HEK293 (cell line): ENCODE data around the gene SLAMF8.

ENCODE experiments used
- HIC1 ChIP-seq: fragments of 450-650 bp; formaldehyde crosslinking; IDR thresholded peaks from 2 replicates; pipeline ENCODE4 v1.5.1; 2016; ENCODE audit warnings: missing biosample characterization, missing genetic modification characterization
- HOXC10 ChIP-seq: sonication (generic); formaldehyde crosslinking; IDR thresholded peaks from 2 replicates; pipeline ENCODE4 v1.8.1; 2023; ENCODE audit warnings: mild to moderate bottlenecking, missing genetic modification reagents
- RBAK ChIP-seq: fragments of 450-650 bp; formaldehyde crosslinking; IDR thresholded peaks from 2 replicates; pipeline ENCODE4 v1.5.1; 2016; ENCODE audit warnings: missing biosample characterization, missing genetic modification characterization
- ZFHX2 ChIP-seq: fragments of 450-650 bp; formaldehyde crosslinking; conservative IDR thresholded peaks from 2 replicates; pipeline ENCODE4 v1.5.1; 2016; ENCODE audit warnings: missing biosample characterization, missing genetic modification characterization
- ZFP37 ChIP-seq: fragments of 450-650 bp; formaldehyde crosslinking; IDR thresholded peaks from 2 replicates; pipeline ENCODE4 v1.5.1; 2016; ENCODE audit warnings: missing biosample characterization, missing genetic modification characterization
- ZFP41 ChIP-seq: fragments of 450-650 bp; formaldehyde crosslinking; IDR thresholded peaks from 2 replicates; pipeline ENCODE4 v1.5.1; 2016; ENCODE audit warnings: missing biosample characterization, missing genetic modification characterization, borderline replicate concordance
- ZNF121 ChIP-seq: fragments of 450-650 bp; formaldehyde crosslinking; IDR thresholded peaks from 2 replicates; pipeline ENCODE4 v1.5.1; 2016; ENCODE audit warnings: missing biosample characterization, missing genetic modification characterization
- ZNF223 ChIP-seq: fragments of 450-650 bp; formaldehyde crosslinking; IDR thresholded peaks from 2 replicates; pipeline ENCODE4 v1.5.1; 2016; ENCODE audit warnings: missing biosample characterization, missing genetic modification characterization
- ZNF324 ChIP-seq: fragments of 450-650 bp; formaldehyde crosslinking; IDR thresholded peaks from 2 replicates; pipeline ENCODE4 v1.5.1; 2016; ENCODE audit warnings: missing biosample characterization, missing genetic modification characterization
- ZNF391 ChIP-seq: fragments of 450-650 bp; formaldehyde crosslinking; IDR thresholded peaks from 2 replicates; pipeline ENCODE4 v1.5.1; 2016; ENCODE audit warnings: low read depth, missing biosample characterization, missing genetic modification characterization, borderline replicate concordance
- ZNF398 ChIP-seq: fragments of 450-650 bp; formaldehyde crosslinking; IDR thresholded peaks from 2 replicates; pipeline ENCODE4 v1.5.1; 2017; ENCODE audit warnings: missing biosample characterization, missing genetic modification characterization
- ZNF501 ChIP-seq: fragments of 450-650 bp; formaldehyde crosslinking; IDR thresholded peaks from 2 replicates; pipeline ENCODE4 v1.5.1; 2016; ENCODE audit warnings: missing biosample characterization, missing genetic modification characterization
- ZNF76 ChIP-seq: fragments of 450-650 bp; formaldehyde crosslinking; IDR thresholded peaks from 2 replicates; pipeline ENCODE4; 2016; ENCODE audit warnings: low read depth, missing biosample characterization, missing genetic modification characterization, borderline replicate concordance
- ZNF785 ChIP-seq: fragments of 450-650 bp; formaldehyde crosslinking; IDR thresholded peaks from 2 replicates; pipeline ENCODE4 v1.5.1; 2016; ENCODE audit warnings: missing biosample characterization, missing genetic modification characterization
- TF ChIP-seq, protein P1 (sequence below): fragments of 450-650 bp; formaldehyde crosslinking; IDR thresholded peaks from 2 replicates; pipeline ENCODE4 v1.5.1; 2016; ENCODE audit warnings: missing biosample characterization, missing genetic modification characterization
- TF ChIP-seq, protein P2 (sequence below): fragments of 450-650 bp; formaldehyde crosslinking; conservative IDR thresholded peaks from 2 replicates; pipeline ENCODE4 v1.5.1; 2016; ENCODE audit warnings: low read depth, missing biosample characterization, missing genetic modification characterization

SLAMF8 gene

GRCh38 chr1:159780583-159781582 is 45.8 kb upstream of the SLAMF8 start, which contains the start of gene DUSP23 (continued):
- no peak for TF ChIP-seq HIC1 (tag by site-specific recombination)
- TF ChIP-seq, protein P1, sequence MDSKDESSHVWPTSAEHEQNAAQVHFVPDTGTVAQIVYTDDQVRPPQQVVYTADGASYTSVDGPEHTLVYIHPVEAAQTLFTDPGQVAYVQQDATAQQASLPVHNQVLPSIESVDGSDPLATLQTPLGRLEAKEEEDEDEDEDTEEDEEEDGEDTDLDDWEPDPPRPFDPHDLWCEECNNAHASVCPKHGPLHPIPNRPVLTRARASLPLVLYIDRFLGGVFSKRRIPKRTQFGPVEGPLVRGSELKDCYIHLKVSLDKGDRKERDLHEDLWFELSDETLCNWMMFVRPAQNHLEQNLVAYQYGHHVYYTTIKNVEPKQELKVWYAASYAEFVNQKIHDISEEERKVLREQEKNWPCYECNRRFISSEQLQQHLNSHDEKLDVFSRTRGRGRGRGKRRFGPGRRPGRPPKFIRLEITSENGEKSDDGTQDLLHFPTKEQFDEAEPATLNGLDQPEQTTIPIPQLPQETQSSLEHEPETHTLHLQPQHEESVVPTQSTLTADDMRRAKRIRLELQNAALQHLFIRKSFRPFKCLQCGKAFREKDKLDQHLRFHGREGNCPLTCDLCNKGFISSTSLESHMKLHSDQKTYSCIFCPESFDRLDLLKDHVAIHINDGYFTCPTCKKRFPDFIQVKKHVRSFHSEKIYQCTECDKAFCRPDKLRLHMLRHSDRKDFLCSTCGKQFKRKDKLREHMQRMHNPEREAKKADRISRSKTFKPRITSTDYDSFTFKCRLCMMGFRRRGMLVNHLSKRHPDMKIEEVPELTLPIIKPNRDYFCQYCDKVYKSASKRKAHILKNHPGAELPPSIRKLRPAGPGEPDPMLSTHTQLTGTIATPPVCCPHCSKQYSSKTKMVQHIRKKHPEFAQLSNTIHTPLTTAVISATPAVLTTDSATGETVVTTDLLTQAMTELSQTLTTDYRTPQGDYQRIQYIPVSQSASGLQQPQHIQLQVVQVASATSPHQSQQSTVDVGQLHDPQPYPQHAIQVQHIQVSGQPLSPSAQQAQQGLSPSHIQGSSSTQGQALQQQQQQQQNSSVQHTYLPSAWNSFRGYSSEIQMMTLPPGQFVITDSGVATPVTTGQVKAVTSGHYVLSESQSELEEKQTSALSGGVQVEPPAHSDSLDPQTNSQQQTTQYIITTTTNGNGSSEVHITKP: peak; percentile 84
- no peak for TF ChIP-seq ZNF76 (tag by site-specific recombination)
- no peak for TF ChIP-seq ZNF391 (tag by site-specific recombination)
- no peak for TF ChIP-seq ZFP37 (tag by site-specific recombination)
- TF ChIP-seq ZNF785 (tag by site-specific recombination): no peak
- 0 out of 2 replicates have a peak, but pooled peaks have one; percentile 9 for TF ChIP-seq ZFHX2
- TF ChIP-seq HOXC10 (CRISPR knock-in tag): no peak
- TF ChIP-seq, protein P2, sequence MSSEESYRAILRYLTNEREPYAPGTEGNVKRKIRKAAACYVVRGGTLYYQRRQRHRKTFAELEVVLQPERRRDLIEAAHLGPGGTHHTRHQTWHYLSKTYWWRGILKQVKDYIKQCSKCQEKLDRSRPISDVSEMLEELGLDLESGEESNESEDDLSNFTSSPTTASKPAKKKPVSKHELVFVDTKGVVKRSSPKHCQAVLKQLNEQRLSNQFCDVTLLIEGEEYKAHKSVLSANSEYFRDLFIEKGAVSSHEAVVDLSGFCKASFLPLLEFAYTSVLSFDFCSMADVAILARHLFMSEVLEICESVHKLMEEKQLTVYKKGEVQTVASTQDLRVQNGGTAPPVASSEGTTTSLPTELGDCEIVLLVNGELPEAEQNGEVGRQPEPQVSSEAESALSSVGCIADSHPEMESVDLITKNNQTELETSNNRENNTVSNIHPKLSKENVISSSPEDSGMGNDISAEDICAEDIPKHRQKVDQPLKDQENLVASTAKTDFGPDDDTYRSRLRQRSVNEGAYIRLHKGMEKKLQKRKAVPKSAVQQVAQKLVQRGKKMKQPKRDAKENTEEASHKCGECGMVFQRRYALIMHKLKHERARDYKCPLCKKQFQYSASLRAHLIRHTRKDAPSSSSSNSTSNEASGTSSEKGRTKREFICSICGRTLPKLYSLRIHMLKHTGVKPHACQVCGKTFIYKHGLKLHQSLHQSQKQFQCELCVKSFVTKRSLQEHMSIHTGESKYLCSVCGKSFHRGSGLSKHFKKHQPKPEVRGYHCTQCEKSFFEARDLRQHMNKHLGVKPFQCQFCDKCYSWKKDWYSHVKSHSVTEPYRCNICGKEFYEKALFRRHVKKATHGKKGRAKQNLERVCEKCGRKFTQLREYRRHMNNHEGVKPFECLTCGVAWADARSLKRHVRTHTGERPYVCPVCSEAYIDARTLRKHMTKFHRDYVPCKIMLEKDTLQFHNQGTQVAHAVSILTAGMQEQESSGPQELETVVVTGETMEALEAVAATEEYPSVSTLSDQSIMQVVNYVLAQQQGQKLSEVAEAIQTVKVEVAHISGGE (tag by site-specific recombination): no peak
- no peak for TF ChIP-seq ZFP41
- TF ChIP-seq ZNF223 (tag by site-specific recombination): no peak
- TF ChIP-seq ZNF398 (tag by site-specific recombination): no peak
- TF ChIP-seq ZNF121: no peak
- no peak for TF ChIP-seq ZNF501 (tag by site-specific recombination)
- TF ChIP-seq RBAK (tag by site-specific recombination): no peak
- TF ChIP-seq ZNF324 (tag by site-specific recombination): no peak
- TF ChIP-seq, all 188 proteins: peak for 3
